HG02973 (cell line): Measurements from ENCODE around the gene TENM4.

Experiments
- ATAC-seq: cut with Tn5 transposase; IDR thresholded peaks from one replicate; pipeline ENCODE4 v1.9.1; 2021; ENCODE audit warnings: moderate library complexity; ENCODE audit not compliant: unreplicated experiment

TENM4 gene

GRCh38 chr11:79067352-79067679 is 373.5 kb downstream of the TENM4 start:
- ATAC-seq: no peak

GRCh38 chr11:79066456-79067351 is 374.1 kb downstream of the TENM4 start:
- no peak for ATAC-seq

DNA sequence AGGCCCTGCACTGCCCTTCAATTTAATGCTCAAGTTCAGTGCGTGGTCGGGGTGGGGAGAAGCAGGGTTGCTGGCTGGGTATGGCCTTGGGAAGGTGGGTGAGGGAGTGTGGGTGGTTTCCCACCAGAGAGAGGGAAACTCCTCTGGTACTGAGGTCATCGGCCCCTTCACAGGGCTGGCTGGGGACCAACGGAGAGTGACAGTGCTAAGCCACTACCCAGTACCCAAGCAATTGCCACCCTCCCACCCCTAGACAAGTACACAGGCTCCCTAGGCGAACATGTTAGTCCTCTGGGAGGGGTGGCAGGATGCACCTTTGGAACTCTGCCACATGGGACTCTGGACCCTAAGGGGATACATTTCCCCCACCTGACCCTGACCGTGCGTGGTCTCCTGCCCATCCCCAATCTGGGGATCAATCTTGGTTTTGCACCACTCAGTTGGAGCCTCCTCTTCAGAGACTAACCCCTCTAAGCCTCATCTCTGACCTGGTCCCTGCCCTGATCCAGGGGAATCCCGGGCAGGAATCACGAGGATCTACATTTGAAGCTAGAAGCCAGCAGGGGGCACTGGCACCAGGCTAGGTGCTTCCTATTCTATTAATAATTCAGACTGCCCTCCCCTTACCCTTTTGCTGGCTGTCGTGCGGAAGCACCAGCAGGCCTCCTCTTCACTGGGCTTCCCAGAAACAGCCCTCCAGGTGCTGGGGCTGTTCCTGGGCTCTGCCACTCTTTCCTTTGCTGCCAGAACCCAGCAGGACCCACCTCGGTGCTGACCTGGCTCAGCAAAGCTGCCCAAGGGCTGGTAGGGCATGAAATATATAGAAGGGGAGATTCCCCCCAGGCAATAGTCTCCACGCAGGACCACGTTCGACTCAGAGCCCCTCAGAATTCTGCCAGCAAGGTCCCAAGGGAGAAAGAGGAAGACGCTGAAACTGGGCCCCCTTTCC is 377.7 kb downstream of the TENM4 start:
- ATAC-seq: no peak

GRCh38 chr11:79060081-79060953 is 380.5 kb downstream of the TENM4 start:
- ATAC-seq: no peak

DNA sequence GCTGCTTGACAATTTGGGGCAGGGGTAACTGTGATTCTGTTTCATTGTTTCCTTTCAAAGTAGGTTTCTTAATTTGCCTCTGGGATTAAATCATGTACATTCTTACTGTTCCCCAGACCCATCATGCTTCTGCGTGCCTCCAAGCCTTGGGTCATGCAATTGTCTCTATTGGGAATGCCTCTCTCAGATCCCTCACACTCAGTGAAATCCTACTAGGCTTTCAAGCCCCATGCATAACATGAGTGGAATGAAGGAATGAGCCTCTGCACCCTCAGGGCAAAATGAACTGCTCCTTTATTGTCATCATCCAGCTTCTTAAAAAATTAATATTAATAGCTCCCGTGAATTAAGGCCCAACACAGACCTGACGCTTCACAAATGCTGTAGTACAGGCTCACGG is 381.7 kb downstream of the TENM4 start:
- no peak for ATAC-seq

DNA sequence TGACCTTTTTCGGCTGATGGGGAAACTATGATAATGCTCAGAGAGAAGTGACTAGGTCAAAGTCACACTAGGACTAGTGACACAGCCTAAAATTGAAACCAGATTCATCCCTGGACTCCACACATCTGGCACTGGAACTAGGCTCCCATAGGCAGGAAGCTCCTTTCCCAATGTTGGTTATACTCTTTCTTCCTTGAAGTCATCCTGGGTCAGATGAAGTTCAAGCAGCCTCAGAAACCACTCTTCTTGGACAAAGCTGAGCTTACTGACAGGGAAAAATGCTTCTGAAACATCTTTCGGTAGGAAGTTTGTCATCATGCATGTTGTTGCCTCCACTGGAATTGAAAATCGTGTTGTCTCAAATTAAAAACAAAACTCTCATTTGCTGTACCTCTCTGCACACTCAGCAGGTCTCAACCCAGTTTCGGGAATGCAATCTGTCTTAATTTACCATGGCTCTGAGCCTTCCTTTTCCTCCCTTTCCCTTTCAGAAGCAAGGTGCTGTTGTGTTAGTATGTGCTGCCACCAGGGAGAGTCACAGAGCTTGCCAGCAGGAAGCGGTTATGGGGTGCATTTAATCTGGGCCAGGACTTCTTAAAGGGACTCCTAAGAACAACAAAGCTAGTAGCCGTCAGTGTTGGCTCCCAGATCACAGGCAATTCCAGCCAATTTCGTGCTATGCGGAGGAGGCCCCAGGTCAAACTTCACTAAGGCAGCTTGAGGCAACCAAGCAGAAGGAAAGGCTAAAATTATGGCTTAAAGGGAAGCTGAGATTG is 384.8 kb downstream of the TENM4 start:
- ATAC-seq: no peak

DNA sequence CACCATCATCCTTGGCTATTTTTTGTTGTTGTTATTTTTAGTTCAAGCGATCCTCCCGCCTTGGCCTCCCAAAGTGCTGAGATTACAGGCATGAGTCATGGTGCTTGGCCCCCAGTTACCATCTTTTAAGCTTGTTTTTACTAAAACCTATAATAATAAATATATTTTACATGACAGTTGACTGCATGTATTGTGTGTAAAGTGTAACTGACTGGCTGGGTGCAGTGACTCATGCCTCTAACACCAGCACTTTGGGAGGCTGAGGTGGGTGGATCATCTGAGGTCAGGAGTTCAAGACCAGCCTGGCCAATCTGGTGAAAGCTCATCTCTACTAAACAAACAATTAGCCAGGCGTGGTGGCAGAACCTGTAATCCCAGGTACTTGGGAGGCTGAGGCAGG is 386.2 kb downstream of the TENM4 start:
- no peak for ATAC-seq

DNA sequence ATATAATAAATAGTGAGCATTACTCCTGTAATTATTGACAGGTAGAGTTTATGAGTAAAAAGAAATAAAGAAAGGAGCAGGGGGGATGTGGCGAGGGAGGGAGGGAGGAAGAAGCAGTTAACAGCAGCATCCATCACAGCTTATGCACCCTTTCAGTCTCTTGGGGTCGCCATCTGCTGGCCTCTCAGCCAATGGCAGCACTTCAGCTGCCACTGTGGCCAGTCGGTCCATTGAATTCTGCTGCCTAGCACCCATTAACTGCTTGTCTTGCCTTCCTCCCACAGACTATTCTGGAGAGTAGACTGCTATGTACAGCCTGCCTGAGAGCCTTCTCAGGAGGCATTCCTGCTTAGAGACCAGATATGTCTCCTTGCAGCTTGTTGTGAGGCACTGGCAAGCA is 388.3 kb downstream of the TENM4 start:
- ATAC-seq: no peak

DNA sequence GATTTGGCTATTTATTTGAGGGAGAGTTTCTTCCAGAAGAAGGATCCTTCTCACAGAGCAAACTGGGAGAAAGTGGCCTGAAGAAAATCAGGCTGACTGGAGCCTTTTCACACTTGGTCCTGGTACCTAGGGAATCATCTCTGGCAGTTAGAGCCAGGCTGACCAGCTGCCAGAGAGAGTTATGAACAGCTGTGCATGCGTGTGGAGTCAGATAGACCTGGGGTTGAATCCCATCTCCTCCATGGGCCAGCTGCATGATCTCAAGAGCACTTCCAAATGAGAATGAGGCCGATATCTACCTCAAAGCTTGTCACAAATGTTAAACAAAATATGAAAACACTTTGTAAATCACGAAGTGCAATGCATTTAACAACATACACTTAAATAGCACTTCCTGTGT is 390.0 kb downstream of the TENM4 start:
- ATAC-seq: no peak

GRCh38 chr11:79049741-79050179 is 391.1 kb downstream of the TENM4 start:
- ATAC-seq: no peak

- ATAC-seq: no peak
These were observed 392.9 kb downstream of the TENM4 start for GRCh38 chr11:79047980-79048379.

GRCh38 chr11:79047321-79047720 is 393.5 kb downstream of the TENM4 start:
- no peak for ATAC-seq

DNA sequence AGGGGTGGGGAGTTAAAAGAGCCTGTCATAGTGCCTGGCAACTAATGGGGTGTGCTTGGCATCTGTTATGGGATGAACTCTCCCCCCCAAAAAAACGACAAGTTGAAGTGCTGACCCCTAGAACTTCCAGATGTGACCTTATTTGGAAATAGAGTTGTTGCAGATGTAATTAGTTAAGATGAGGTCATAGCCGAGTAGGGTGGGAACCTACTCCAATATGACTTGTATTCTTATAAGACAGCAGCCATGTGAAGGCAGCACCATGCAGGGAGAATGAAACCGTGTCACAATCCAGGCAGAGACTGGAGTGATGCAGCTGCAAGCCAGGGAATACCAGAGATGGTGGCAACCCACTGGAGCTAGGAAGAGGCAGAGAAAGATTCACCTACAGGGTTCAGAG is 394.5 kb downstream of the TENM4 start:
- no peak for ATAC-seq

- peak; percentile 46 for ATAC-seq
These were observed 395.0 kb downstream of the TENM4 start for GRCh38 chr11:79045800-79046304.

DNA sequence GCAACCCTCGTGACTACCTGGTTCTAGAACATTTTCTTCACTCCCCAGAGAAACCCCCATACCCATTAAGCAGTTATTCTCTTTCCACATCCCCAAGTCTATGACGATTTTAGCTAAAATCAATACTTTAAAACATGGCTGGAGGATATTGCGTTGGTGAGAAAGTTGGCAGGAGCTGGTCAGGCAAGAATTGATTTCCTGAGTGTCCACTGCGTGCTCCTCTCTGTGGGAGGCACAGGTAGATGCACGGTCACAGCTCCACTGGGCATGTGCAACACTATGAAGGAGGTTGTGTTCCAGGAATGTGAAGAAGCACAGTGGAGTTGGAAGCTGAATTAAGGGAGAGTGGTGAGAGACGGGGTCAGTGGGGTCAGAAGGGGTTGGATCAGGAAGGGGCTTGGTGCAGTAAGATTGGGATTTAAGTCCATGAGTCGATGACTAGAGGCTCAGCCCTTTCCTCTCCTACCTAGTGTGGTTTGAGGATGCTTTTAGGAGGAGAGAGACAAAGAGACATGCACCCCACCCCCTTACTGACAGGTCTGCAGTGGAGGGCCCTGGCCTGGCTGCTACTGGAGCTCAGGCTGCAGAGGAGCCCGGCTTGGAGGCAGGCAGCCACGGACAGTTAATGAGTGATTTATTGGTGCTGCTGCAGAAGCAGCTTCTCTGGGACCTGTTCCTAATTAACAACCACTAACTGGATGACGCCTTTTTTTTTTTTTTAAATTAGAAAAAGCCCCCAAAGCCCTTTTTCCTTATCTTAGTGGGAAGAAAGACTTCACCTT is 395.6 kb downstream of the TENM4 start:
- no peak for ATAC-seq

DNA sequence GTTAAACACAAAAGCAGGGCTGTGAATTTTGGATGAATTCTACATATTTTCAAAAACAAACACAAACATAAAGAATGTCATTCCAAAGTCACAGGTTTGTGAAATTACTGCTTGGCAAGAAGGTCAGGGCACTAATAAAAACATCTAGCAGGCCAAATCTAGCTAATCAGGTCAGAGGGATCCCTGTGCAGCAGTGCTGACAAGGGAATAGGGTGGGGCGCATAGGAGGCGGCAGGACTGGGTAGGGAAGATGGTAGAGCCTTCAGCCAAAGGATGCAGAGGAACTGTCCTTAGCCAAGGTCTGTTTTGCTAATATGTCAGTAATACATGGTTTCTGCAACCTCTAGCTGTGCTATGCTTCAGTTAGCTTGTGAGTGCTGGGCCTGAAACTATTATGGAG is 396.6 kb downstream of the TENM4 start:
- ATAC-seq: no peak

DNA sequence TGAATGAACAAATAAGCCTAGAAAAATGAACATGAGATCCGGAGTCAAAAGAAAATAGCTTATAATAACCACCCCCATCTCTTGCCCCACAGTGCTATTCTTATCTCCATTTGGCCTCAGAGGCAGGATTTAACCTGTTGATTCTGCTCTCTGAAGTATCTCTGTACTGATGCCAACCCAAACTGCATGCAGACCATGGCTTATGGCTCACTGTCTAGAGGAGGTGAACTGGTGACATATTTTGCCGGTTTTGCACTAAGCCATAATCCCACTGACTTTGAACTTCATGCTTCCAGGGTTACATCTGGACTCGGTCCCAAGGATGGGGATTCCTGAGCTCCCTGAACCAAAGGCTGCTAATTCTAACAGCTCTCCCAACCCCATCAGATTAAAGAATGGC is 397.1 kb downstream of the TENM4 start:
- ATAC-seq: no peak

GRCh38 chr11:79042824-79043223 is 398.0 kb downstream of the TENM4 start:
- ATAC-seq: no peak

- no peak for ATAC-seq
These were observed 400.5 kb downstream of the TENM4 start for GRCh38 chr11:79040348-79040747.
